Stimulated activated CD8-positive, alpha-beta memory T cell treated with anti-CD3 and anti-CD28 coated beads, Interleukin-4, amount 100 ng/mL, for 4 hours (primary cell): Measurements from ENCODE around the gene ETAA1.

ENCODE experiments used
- DNase-seq, 2 donors: peaks; one replicate each; pipeline ENCODE4 v3.0.0-alpha.2; 2020; ENCODE audit warnings: low read depth in 2 of 2, low spot score in 1 of 2

Gene ETAA1

GRCh38 chr2:67397143-67397986 is at the start of gene ETAA1:
Gene ETAA1 (plus strand): TSS chr2:67397333. CDS start chr2:67397449, 116 bp downstream.
- DNase-seq: peak; percentile 83 to 89

- DNase-seq: no peak
These were observed 30.2 kb upstream of the ETAA1 start for GRCh38 chr2:67366832-67367412.

- no peak for DNase-seq
These were observed 22.7 kb upstream of the ETAA1 start for GRCh38 chr2:67374481-67374880.

DNA sequence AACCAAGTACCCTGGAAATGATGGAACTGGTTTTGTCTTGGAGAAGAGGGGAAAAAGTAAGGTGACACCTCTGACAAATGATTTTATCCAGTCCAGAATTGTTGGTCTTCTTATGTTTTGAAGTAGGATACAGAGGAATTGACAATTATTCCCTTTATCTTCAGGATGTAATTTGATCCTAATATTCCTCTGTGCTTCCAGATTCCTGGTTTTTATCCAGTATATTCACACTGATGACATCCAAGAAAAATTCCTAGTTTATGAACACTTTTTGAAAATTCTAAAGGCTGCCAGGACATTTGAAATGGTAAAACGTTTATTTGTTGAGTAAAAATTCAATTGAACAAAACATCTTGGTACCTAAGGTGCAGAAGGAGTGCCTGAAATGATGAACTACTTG is 22.2 kb upstream of the ETAA1 start:
- no peak for DNase-seq

- no peak for DNase-seq
These were observed 18.6 kb upstream of the ETAA1 start for GRCh38 chr2:67378555-67378954.

- DNase-seq: no peak
These were observed 18.1 kb upstream of the ETAA1 start for GRCh38 chr2:67379048-67379447.

- DNase-seq: no peak
These were observed 12.9 kb upstream of the ETAA1 start for GRCh38 chr2:67384123-67384822.

DNA sequence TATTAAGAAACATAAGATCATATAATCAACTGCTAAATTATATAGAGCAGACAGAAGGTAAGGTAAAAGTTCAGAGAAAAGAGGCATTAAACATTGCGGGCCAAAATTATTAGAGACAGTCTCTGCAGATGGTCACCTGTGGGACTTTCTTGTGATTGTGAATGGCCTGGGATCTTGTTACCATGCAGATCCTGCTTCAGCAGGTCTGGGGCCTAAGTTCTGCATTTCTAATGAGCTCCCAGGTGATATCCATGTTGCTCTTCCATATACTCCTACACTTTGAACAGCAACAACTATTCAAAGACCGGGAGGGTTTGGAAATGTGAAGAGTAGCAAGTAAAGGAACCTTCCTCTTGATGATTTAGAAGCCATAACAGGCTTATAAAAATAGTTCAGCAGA is 8.5 kb upstream of the ETAA1 start:
- DNase-seq: no peak

DNA sequence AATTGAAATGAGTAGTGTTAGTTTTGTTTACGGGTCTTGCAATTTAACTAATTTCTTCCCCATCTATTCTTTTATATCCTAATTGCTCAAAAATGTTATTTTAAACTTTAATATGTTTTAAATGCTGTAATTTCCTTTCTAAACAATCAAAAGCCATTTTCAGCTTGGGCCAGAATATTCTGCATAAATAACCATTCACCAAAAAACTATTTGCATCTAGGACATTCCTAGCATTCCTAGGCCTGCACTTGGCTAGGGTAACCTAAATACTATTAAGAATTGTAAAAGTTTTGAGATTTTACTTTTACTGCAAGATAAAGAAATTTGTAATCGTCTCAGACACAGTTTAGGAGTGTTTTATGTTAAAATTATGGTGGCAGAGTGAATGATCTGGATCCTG is 7.8 kb upstream of the ETAA1 start:
- DNase-seq: no peak

GRCh38 chr2:67389788-67390187 is 7.3 kb upstream of the ETAA1 start:
- DNase-seq: no peak

DNA sequence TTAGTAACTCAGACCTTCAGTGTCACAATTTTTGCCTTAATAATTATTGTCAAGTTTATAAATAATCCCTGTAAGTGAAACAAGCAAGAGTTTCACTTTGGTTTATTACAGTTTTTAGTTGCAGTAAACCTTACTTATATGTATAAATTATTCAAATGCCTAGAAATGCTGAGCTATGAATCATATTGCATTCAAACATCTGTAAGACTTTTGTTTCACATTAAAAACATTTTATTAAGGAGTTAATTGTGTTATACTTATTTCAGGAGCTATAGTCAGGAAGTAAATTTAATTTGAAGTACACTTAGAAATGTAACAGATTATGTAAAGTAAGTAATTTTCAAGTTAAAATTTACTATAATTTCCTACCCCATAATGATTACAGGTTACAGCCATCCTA is 3.9 kb upstream of the ETAA1 start:
- DNase-seq: no peak

- DNase-seq: no peak
These were observed 2.4 kb upstream of the ETAA1 start for GRCh38 chr2:67394734-67395133.

DNA sequence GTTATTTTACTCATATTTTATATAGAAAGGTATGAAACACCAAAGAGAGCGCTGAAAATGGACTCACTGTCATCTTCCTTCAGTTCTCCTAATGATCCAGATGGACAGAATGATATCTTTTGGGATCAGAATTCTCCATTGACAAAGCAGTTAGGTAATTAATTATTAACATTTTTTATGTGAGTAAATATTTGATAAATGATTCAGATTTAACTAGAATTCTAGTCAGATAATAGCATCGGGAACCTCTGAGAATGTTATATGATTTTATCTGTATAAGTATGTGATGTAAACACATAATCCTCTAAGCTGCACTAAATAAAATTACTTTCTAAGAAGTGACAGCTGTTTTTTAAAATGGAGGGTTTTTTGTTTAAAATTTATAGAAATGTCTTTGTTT is 2.0 kb downstream of the ETAA1 start:
- no peak for DNase-seq

DNA sequence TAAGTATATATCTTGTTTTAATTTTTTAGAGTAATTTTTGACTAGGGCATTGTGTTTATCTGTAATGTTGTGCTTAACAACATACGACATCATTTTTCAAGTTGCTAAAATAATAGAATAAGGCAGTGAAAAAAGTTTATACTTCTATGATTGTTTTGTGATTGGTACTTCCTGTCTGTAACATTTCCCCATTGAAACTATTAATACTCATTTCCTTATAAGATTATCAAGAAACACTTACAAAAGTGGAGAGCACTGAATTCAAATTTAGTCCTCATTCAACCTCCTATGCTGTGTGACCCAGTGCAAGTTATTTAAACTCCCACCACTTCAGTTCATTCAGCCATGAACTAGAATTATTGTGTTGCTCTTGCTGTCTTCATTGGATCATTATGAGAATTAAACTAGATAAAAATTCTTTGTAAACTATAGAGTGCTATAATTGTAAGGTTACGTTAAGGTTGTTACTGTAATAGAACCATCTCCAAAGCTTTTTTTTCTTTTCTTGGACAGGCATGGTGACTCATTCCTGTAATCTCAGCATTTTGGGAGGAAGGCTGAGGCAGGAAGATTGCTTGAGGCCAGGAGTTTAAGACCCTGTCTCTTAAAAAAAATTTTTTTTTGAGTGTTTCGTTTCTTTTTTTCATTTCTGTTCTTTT is 2.8 kb downstream of the ETAA1 start:
- DNase-seq: no peak

DNA sequence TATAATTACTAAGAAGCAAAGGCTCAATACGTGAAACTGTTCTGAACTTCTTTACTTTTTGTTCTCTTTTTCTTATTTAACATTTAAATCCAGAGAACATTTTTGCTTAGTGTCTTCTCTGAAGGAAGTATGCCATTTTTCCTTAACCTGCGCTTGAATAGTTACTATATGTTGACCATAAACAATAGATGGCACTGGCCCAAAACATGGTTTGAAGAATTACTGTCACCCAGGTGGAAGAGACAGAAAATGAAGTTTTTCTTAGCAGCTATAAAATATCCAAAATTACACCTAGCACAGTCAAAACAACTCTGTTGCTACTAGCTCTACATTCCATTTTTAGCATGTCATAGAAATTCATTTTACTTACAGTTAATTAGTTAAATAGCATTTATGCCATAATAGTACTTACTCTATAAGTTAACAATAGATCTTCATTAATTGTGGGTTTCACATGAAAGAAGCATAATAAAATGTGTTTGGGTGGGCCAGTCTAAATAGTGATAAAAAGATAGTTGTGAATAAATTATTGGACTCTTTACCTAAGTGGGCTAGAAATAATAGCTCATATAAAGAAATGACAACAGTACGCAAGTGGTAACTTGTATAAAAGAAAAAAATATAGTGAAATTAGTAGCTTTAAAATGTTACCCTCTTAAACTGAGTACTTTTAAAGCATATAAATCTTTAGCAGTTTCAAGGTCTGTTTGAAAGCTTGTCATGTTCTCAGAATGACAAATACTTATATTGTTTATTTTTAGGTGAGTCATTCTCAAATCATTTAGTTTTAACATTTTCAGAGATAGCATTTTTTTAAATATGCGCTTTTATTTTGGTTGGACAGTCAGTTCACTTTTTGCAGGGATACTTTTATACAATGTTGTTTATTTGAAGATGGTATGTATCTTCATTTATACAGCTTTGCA is 3.7 kb downstream of the ETAA1 start:
- no peak for DNase-seq

GRCh38 chr2:67408346-67408745 is 11.2 kb downstream of the ETAA1 start:
- DNase-seq: no peak

DNA sequence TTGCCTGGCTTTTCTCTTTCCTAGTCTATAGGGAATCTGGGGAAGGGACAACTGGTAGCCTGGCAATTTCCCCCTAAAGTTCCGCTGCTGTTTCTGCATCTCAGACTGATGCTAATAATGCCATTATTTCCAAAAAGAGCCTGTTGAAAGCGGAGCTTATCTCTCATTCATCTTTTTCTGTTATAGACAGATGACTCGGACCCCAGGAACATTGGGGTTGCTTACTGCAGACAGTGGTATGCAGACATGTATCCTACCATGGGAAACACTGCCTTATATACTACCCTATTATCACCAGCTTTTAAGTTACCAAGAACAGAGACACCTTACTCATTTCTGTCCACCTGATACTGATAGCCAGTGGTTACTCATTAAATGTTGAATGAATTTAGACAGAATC is 15.3 kb downstream of the ETAA1 start:
- no peak for DNase-seq

GRCh38 chr2:67414867-67415266 is 17.7 kb downstream of the ETAA1 start:
- no peak for DNase-seq

DNA sequence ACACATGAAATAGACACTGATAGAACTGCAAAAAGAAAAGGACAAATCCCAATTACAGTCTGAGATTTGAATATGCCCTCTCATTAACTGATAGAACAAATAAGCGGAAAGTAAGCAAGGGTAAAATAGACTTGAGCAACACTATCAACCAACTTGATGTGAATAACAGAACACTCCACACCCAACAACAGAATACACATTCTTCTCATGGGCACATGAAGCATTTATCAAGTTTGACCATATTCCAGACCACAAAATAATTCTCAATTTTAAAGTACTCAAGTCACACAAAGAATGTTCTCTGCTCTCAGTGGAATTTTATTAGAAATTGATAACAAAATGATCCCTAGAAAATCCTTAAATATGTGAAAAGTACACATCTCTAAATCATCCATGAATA is 19.0 kb downstream of the ETAA1 start:
- no peak for DNase-seq

DNA sequence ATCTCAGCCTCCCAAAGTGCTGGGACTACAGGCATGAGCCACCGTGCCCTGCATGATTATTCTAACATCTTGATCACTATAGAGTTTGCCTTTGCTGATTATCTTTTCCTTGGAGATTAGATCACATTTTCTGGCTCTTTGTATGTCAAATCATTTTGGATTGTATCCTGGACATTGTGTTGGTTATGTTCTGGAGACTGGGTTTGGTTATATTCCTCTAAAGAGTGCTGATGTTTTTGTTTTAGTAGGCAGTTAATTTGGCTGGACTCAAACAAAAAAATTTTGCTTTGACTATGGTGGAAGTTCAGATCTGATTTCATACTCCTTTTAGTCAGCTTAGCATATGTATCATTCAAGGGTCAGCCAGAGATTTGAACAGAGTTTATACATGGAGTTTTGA is 26.4 kb downstream of the ETAA1 start:
- no peak for DNase-seq

GRCh38 chr2:67436221-67436620 is 39.1 kb downstream of the ETAA1 start:
- DNase-seq: no peak
